K562 (cell line): Measurements from ENCODE around the gene FMNL3. TPM values are rescaled to one million over a fixed set of nuclear protein-coding genes. Genes with fewer than 3 reads are reported as not detected.

Experiments
- HEY1 ChIP-seq: fragments of 250-450 bp; sonication (Bioruptor Pico); IDR thresholded peaks from 2 replicates; pipeline ENCODE4 v1.5.0; 2020; ENCODE audit warnings: mild to moderate bottlenecking, moderate library complexity, borderline replicate concordance
- SIRT6 ChIP-seq: IDR thresholded peaks from one replicate; pipeline ENCODE4 v1.6.1; 2012; ENCODE audit warnings: low read depth, mild to moderate bottlenecking, control low read depth, inconsistent platforms, low read length, moderate library complexity
- STAT5B ChIP-seq: fragments of 250-450 bp; sonication (Bioruptor Pico); IDR thresholded peaks from 2 replicates; pipeline ENCODE4 v1.8.0; 2021; ENCODE audit warnings: mild to moderate bottlenecking, inconsistent platforms
- TAF1 ChIP-seq: IDR thresholded peaks from 2 replicates; pipeline ENCODE4 v1.6.1; 2011; ENCODE audit warnings: mild to moderate bottlenecking, low read length, moderate library complexity; ENCODE audit not compliant: insufficient read depth, control insufficient read depth, severe bottlenecking; ENCODE audit errors: extremely low read depth
- polyA plus RNA-seq, 8 experiments: library from polyadenylated mRNA; depleted of rRNA in 4 of 8; stranded (reverse) in 5 of 8; unstranded in 3 of 8; fragments of >200 nt; fragmentation: Nextera tagmentation in 2 of 8; fragmentation: Illumina TruSeq in 1 of 8; extraction: Ambion mirVana in 2 of 8; extraction: Trizol in 1 of 8; gene quantifications; 2 replicates each; pipeline versions ENCODE4 v1.2.1 to v1.2.3, GENCODE V29; 2011 to 2014; ENCODE audit warnings: inconsistent platforms in 1 of 8, missing spikeins in 1 of 8
- total RNA-seq, 7 experiments: library from RNA; depleted of rRNA in 6 of 7; stranded (reverse); fragments of >200 nt in 6 of 7; fragmentation: Illumina TruSeq in 2 of 7; extraction: Trizol in 2 of 7; gene quantifications; 2 replicates each; pipeline versions ENCODE4 v1.2.1 to v1.2.3, GENCODE V29; 2011 to 2021; ENCODE audit warnings: low replicate concordance in 1 of 7
- TF ChIP-seq, protein P1 (sequence below), 2 experiments: fragments of 450-650 bp in 1 of 2; sonication (generic) in 1 of 2; formaldehyde crosslinking in 1 of 2; IDR thresholded peaks; 2 replicates each; pipeline versions ENCODE4 v1.7.1 to v1.9.0; 2016 to 2022; ENCODE audit warnings: inconsistent platforms in 1 of 2, mild to moderate bottlenecking in 1 of 2, missing genetic modification reagents in 1 of 2
- TF ChIP-seq, protein P2 (sequence below): sonication (generic); formaldehyde crosslinking; IDR thresholded peaks from 2 replicates; pipeline ENCODE4 v1.8.1; 2023; ENCODE audit warnings: mild to moderate bottlenecking, missing genetic modification reagents
- TF ChIP-seq, protein P3 (sequence below): fragments of 450-650 bp; IDR thresholded peaks from 2 replicates; pipeline ENCODE4 v1.6.1; 2017; ENCODE audit warnings: antibody characterized with exemption, mild to moderate bottlenecking
- TF ChIP-seq, protein P4 (sequence below): sonication (generic); formaldehyde crosslinking; IDR thresholded peaks from 2 replicates; pipeline ENCODE4 v1.5.0; 2020; ENCODE audit warnings: missing genetic modification reagents

FMNL3 gene
- total and polyA plus RNA-seq, 9 of the 15 experiments (the other 6 are each of a cell fraction or from before 2014, with no cell fraction given), result 0.49 to 14.4 (median 6.8) TPM

DNA sequence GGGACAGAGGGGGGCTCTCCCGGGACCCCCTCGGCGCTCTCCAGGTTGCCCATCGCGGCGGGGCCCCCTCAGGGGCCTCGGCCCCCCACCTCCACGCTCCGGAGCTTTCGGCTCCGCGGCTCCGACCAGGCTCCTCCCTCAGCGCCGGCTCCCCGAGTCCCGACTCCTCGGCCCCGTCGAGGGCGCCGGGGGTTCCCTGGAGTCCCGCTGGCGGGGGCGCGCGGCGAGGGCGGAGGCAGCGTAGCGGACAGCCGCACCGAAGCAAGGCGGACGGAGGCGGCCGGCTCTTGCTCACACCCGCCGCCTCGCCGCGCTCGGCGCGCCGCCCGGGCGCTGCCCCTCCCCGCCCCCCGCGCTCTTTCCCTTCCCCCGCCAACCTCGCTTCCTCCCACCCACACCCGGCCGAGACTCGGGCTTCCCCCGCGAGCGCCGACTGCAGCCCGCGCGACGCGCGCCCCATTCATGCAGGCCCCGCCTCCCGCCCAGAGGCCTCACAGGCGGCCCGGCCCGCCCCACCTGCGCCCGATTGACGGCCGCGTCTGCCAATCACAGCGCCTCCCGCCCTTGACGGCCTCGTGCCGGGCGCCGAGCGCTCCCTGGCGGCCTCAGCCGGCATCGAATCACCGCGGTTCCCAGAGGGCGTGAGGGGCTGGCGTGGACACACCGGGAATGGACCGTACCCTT is at the start of gene FMNL3 (continued):
- TF ChIP-seq, protein P1, sequence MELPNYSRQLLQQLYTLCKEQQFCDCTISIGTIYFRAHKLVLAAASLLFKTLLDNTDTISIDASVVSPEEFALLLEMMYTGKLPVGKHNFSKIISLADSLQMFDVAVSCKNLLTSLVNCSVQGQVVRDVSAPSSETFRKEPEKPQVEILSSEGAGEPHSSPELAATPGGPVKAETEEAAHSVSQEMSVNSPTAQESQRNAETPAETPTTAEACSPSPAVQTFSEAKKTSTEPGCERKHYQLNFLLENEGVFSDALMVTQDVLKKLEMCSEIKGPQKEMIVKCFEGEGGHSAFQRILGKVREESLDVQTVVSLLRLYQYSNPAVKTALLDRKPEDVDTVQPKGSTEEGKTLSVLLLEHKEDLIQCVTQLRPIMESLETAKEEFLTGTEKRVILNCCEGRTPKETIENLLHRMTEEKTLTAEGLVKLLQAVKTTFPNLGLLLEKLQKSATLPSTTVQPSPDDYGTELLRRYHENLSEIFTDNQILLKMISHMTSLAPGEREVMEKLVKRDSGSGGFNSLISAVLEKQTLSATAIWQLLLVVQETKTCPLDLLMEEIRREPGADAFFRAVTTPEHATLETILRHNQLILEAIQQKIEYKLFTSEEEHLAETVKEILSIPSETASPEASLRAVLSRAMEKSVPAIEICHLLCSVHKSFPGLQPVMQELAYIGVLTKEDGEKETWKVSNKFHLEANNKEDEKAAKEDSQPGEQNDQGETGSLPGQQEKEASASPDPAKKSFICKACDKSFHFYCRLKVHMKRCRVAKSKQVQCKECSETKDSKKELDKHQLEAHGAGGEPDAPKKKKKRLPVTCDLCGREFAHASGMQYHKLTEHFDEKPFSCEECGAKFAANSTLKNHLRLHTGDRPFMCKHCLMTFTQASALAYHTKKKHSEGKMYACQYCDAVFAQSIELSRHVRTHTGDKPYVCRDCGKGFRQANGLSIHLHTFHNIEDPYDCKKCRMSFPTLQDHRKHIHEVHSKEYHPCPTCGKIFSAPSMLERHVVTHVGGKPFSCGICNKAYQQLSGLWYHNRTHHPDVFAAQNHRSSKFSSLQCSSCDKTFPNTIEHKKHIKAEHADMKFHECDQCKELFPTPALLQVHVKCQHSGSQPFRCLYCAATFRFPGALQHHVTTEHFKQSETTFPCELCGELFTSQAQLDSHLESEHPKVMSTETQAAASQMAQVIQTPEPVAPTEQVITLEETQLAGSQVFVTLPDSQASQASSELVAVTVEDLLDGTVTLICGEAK (IDR thresholded peaks at IDR 0.05), result no peak
- TF ChIP-seq, protein P1 (CRISPR knock-in tag; IDR thresholded peaks at IDR 0.05), result 0 out of 2 replicates have a peak, but pooled peaks have one; percentile 54
- no peak for TF ChIP-seq STAT5B
- TF ChIP-seq TAF1, result peak; percentile 66
- TF ChIP-seq, protein P2, sequence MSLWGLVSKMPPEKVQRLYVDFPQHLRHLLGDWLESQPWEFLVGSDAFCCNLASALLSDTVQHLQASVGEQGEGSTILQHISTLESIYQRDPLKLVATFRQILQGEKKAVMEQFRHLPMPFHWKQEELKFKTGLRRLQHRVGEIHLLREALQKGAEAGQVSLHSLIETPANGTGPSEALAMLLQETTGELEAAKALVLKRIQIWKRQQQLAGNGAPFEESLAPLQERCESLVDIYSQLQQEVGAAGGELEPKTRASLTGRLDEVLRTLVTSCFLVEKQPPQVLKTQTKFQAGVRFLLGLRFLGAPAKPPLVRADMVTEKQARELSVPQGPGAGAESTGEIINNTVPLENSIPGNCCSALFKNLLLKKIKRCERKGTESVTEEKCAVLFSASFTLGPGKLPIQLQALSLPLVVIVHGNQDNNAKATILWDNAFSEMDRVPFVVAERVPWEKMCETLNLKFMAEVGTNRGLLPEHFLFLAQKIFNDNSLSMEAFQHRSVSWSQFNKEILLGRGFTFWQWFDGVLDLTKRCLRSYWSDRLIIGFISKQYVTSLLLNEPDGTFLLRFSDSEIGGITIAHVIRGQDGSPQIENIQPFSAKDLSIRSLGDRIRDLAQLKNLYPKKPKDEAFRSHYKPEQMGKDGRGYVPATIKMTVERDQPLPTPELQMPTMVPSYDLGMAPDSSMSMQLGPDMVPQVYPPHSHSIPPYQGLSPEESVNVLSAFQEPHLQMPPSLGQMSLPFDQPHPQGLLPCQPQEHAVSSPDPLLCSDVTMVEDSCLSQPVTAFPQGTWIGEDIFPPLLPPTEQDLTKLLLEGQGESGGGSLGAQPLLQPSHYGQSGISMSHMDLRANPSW (CRISPR knock-in tag), result peak; percentile 87; the same call in 1 of the 2 replicates
- no peak for TF ChIP-seq SIRT6
- TF ChIP-seq, protein P3, sequence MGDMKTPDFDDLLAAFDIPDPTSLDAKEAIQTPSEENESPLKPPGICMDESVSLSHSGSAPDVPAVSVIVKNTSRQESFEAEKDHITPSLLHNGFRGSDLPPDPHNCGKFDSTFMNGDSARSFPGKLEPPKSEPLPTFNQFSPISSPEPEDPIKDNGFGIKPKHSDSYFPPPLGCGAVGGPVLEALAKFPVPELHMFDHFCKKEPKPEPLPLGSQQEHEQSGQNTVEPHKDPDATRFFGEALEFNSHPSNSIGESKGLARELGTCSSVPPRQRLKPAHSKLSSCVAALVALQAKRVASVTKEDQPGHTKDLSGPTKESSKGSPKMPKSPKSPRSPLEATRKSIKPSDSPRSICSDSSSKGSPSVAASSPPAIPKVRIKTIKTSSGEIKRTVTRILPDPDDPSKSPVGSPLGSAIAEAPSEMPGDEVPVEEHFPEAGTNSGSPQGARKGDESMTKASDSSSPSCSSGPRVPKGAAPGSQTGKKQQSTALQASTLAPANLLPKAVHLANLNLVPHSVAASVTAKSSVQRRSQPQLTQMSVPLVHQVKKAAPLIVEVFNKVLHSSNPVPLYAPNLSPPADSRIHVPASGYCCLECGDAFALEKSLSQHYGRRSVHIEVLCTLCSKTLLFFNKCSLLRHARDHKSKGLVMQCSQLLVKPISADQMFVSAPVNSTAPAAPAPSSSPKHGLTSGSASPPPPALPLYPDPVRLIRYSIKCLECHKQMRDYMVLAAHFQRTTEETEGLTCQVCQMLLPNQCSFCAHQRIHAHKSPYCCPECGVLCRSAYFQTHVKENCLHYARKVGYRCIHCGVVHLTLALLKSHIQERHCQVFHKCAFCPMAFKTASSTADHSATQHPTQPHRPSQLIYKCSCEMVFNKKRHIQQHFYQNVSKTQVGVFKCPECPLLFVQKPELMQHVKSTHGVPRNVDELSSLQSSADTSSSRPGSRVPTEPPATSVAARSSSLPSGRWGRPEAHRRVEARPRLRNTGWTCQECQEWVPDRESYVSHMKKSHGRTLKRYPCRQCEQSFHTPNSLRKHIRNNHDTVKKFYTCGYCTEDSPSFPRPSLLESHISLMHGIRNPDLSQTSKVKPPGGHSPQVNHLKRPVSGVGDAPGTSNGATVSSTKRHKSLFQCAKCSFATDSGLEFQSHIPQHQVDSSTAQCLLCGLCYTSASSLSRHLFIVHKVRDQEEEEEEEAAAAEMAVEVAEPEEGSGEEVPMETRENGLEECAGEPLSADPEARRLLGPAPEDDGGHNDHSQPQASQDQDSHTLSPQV, result 0 out of 2 replicates have a peak, but pooled peaks have one; percentile 64
- TF ChIP-seq, protein P4, sequence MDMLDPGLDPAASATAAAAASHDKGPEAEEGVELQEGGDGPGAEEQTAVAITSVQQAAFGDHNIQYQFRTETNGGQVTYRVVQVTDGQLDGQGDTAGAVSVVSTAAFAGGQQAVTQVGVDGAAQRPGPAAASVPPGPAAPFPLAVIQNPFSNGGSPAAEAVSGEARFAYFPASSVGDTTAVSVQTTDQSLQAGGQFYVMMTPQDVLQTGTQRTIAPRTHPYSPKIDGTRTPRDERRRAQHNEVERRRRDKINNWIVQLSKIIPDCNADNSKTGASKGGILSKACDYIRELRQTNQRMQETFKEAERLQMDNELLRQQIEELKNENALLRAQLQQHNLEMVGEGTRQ (CRISPR knock-in tag), result no peak; the same call in 1 of the 2 replicates
- TF ChIP-seq HEY1 (CRISPR knock-in tag), result no peak
